Transverse colon (tissue), 4 donors: Measurements from ENCODE around the gene LYPD6B. TPM values are rescaled to one million over a fixed set of nuclear protein-coding genes. Genes with fewer than 3 reads are reported as not detected.

Experiments used
- DNase-seq: peaks from one replicate; pipeline ENCODE4 v3.0.0-alpha.2; 2019
- H3K27ac ChIP-seq, 4 donors: fragments of 200-600 bp; sonication (generic); 2 replicates each; pipeline ENCODE4 v1.5.1; 2016 to 2018; ENCODE audit warnings: inconsistent platforms in 4 of 4
- H3K27me3 ChIP-seq: fragments of 200-600 bp; sonication (generic); 2 replicates; pipeline ENCODE4 v1.5.1; 2017; ENCODE audit warnings: inconsistent platforms
- H3K36me3 ChIP-seq, 4 donors: fragments of 200-600 bp; sonication (generic); 2 replicates each; pipeline ENCODE4 v1.5.1; 2017 to 2019; ENCODE audit warnings: inconsistent platforms in 4 of 4
- H3K4me1 ChIP-seq, 4 donors: fragments of 200-600 bp; sonication (generic); 2 replicates each; pipeline ENCODE4 v1.5.1; 2017 to 2020; ENCODE audit warnings: inconsistent platforms in 4 of 4
- H3K4me3 ChIP-seq, 4 donors: fragments of 200-600 bp; sonication (generic); 1 replicate in 1 of 4; 2 replicates in 3 of 4; pipeline versions ENCODE4 v1.5.1 to v1.6.1; 2017 to 2019; ENCODE audit warnings: inconsistent platforms in 4 of 4
- H3K9me3 ChIP-seq, 2 donors: fragments of 200-600 bp; sonication (generic); 2 replicates each; pipeline ENCODE4 v1.5.1; 2017 to 2019; ENCODE audit warnings: inconsistent platforms in 2 of 2
- EP300 ChIP-seq: sonication (generic); formaldehyde crosslinking; IDR thresholded peaks from one replicate; pipeline ENCODE4 v1.6.1; 2017; ENCODE audit warnings: antibody characterized with exemption, low read depth
- POLR2A ChIP-seq: fragments of 450-650 bp; IDR thresholded peaks from one replicate; pipeline ENCODE4 v1.6.1; 2016; ENCODE audit warnings: antibody characterized with exemption, mild to moderate bottlenecking, moderate library complexity
- POLR2AphosphoS5 ChIP-seq, 3 donors: sonication (generic); formaldehyde crosslinking; IDR thresholded peaks; one replicate each; pipeline ENCODE4 v1.6.1; 2016; ENCODE audit warnings: antibody characterized with exemption in 3 of 3
- WGBS, 2 donors: methylation state at CpG; one replicate each; pipeline ENCODE4 v1.1.5; 2018; ENCODE audit warnings: low coverage in 1 of 2; 5-methylcytosine and 5-hydroxymethylcytosine counted together
- in situ Hi-C, 4 donors: fragments of 200-750 bp; cut with MboI; loops; one replicate each; pipeline versions ENCODE4 v1.15.0 to v1.15.1; 2017; ENCODE audit warnings: low sequenced_read_pairs in 3 of 4, low pct_ligation_motif_present in 1 of 4, low pct_unique_long_range_greater_than_20kb in 1 of 4
- intact Hi-C: fragments of 100-400 bp; cut with DNase I; formaldehyde crosslinking; loops from one replicate; pipeline ENCODE4 v1.15.1; 2023; ENCODE audit warnings: low total_unique reads
- total RNA-seq, 4 donors: library from RNA; depleted of rRNA; stranded (reverse); fragments of >200 nt; gene quantifications; one replicate each; pipeline ENCODE4 v1.1.0, GENCODE V29; 2016
- TF ChIP-seq, protein P1 (sequence below), 5 experiments: fragments of 200-600 bp in 3 of 5; fragments of 450-650 bp in 2 of 5; sonication (generic) in 3 of 5; IDR thresholded peaks; 1 replicate in 2 of 5; 2 replicates in 3 of 5; pipeline ENCODE4 v1.5.1; 2016 to 2017; ENCODE audit warnings: antibody characterized with exemption in 5 of 5, inconsistent platforms in 3 of 5, mild to moderate bottlenecking in 2 of 5, moderate library complexity in 1 of 5

The LYPD6B gene
- total RNA-seq, 4 donors from 2014 or later = 1.1 to 3.1 (median 2.6) TPM; not detected in 1

DNA sequence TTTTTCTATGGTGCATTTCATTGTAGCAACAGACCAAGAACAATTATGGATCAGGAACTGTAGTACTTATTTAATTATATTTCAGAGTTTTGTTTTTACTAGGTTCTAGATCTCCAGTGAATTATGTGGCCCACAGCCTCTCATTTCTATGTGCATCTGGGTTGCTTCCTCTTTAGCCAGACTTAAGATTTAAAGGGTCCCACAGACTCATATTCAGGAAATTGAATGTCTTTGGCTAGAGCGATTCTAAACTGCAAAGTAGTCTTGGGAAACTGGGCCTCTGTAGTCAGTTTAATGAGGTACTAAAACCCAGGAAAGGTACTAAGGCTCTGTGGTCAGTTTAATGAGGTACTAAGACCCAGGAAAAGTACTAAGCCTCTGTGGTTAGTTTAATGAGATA lies 94.4 kb downstream of the LYPD6B start:
- intact Hi-C loops (no loop called here), in situ Hi-C loops (no loop called here)
- 79% methylated on average over 1 of the region's 1 CpG; no CpG with 5 or more reads in 1 of the 2 donors for WGBS, 2 donors

DNA sequence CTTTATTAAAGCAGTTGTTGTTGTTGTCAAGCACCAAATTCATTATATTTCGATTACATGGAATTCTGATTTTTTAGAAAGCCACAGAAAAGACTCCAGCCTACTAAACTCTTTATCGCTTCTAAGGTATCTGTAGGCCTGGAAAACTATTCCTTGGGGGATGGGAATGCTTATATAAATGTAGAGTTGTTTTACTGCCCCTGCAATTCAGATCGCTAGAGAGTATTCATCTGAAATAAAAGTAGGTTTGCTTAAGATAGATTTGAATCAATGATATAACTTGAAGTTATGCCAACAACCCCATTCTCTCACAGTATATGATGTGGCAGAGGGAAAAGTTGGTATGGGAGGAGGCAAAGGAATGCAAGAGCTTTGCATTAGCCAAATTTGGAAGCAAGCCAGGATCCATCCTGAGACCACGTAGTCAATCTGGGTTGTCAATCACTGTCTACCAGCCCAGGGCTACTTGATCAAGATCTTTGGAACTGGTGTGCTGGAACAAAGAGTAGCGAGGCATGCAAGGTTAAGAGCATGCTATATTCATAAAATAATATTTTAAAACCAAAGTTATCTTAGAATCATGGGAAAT lies 95.9 kb downstream of the LYPD6B start:
- intact Hi-C loops = no loop called here

More for the DNA sequence above, 94.4 kb downstream of the LYPD6B start:
- H3K4me1 ChIP-seq = no peaks in the 10 kb centered on the region
- DNase-seq = no peak
- H3K27me3 ChIP-seq = no peaks in the 10 kb centered on the region
- no peak overlapping the region for H3K27ac ChIP-seq
- H3K4me3 ChIP-seq = no peak overlapping the region
- H3K9me3 ChIP-seq = no peaks in the 10 kb centered on the region
- no peaks in the 10 kb centered on the region for H3K36me3 ChIP-seq
- no peak for TF ChIP-seq EP300
- no peak for TF ChIP-seq POLR2AphosphoS5 (IDR thresholded peaks at IDR 0.05)

GRCh38 chr2:149136111-149136510 lies 97.6 kb downstream of the LYPD6B start:
- Histone ChIP-seq H3K27ac (no peak overlapping the region), H3K27me3 (no peaks in the 10 kb centered on the region), H3K36me3 (no peaks in the 10 kb centered on the region), H3K9me3 (no peaks in the 10 kb centered on the region), H3K4me3 (no peak overlapping the region), H3K4me1 (no peaks in the 10 kb centered on the region)
- TF ChIP-seq POLR2A (no peak), EP300 (no peak), POLR2AphosphoS5 (IDR thresholded peaks at IDR 0.05) (no peak)
- TF ChIP-seq, protein P1, sequence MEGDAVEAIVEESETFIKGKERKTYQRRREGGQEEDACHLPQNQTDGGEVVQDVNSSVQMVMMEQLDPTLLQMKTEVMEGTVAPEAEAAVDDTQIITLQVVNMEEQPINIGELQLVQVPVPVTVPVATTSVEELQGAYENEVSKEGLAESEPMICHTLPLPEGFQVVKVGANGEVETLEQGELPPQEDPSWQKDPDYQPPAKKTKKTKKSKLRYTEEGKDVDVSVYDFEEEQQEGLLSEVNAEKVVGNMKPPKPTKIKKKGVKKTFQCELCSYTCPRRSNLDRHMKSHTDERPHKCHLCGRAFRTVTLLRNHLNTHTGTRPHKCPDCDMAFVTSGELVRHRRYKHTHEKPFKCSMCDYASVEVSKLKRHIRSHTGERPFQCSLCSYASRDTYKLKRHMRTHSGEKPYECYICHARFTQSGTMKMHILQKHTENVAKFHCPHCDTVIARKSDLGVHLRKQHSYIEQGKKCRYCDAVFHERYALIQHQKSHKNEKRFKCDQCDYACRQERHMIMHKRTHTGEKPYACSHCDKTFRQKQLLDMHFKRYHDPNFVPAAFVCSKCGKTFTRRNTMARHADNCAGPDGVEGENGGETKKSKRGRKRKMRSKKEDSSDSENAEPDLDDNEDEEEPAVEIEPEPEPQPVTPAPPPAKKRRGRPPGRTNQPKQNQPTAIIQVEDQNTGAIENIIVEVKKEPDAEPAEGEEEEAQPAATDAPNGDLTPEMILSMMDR (IDR thresholded peaks at IDR 0.05) = no peak
- in situ Hi-C loops (no loop called here), intact Hi-C loops (no loop called here)
- 93 to 95% methylated on average over 4 of the region's 4 CpGs for WGBS, 2 donors
- DNase-seq = no peak

More for the DNA sequence above, 95.9 kb downstream of the LYPD6B start:
- Histone ChIP-seq H3K36me3 (no peaks in the 10 kb centered on the region), H3K4me3 (no peak overlapping the region), H3K27ac (no peak overlapping the region), H3K9me3 (no peaks in the 10 kb centered on the region), H3K27me3 (no peaks in the 10 kb centered on the region), H3K4me1 (no peaks in the 10 kb centered on the region)
- in situ Hi-C loops = no loop called here
- no peak for TF ChIP-seq POLR2AphosphoS5 (IDR thresholded peaks at IDR 0.05)
- no peak for TF ChIP-seq POLR2A
- TF ChIP-seq, protein P1 (IDR thresholded peaks at IDR 0.05) = no peak
- no peak for TF ChIP-seq EP300
- no peak for DNase-seq
- 54 to 55% methylated on average over 5 of the region's 5 CpGs for WGBS, 2 donors

GRCh38 chr2:149141046-149141445 lies 102.5 kb downstream of the LYPD6B start:
- no peaks in the 10 kb centered on the region for H3K36me3 ChIP-seq
- DNase-seq = peak; percentile 16
- in situ Hi-C loops = no loop called here
- WGBS, 2 donors = 61 to 75% methylated on average over 5 of the region's 5 CpGs
- TF ChIP-seq POLR2AphosphoS5 (IDR thresholded peaks at IDR 0.05) = no peak
- TF ChIP-seq, protein P1 (IDR thresholded peaks at IDR 0.05) = no peak
- TF ChIP-seq POLR2A = no peak
- no peak for TF ChIP-seq EP300
- H3K27me3 ChIP-seq = no peaks in the 10 kb centered on the region
- H3K27ac ChIP-seq = no peak overlapping the region
- H3K4me1 ChIP-seq = no peaks in the 10 kb centered on the region
- intact Hi-C loops = no loop called here
- no peak overlapping the region for H3K4me3 ChIP-seq
- no peaks in the 10 kb centered on the region for H3K9me3 ChIP-seq

GRCh38 chr2:149143734-149144133 lies 105.2 kb downstream of the LYPD6B start:
- TF ChIP-seq POLR2A (no peak), POLR2AphosphoS5 (IDR thresholded peaks at IDR 0.05) (no peak), EP300 (no peak)
- TF ChIP-seq, protein P1 (IDR thresholded peaks at IDR 0.05) = no peak
- in situ Hi-C loops (no loop called here), intact Hi-C loops (no loop called here)
- no peak overlapping the region for H3K27ac ChIP-seq
- H3K4me3 ChIP-seq = no peak overlapping the region
- no peaks in the 10 kb centered on the region for H3K4me1 ChIP-seq
- H3K9me3 ChIP-seq = no peaks in the 10 kb centered on the region
- H3K36me3 ChIP-seq = no peaks in the 10 kb centered on the region
- WGBS, 2 donors = 66 to 80% methylated on average over 1 of the region's 1 CpG
- no peak for DNase-seq
- no peaks in the 10 kb centered on the region for H3K27me3 ChIP-seq
